ENCODE measurements around the gene HAT1.

GRCh38 chr2:171902840-171903420, 19.3 kb upstream of the HAT1 start:
- TF ChIP-seq POLR2A (IDR thresholded peaks at IDR 0.05) = no peak
- no peak for TF ChIP-seq POLR2AphosphoS5 (IDR thresholded peaks at IDR 0.05; ENCODE audit: insufficient read depth in 1 of 2, low read depth in 1 of 2)
